ENCODE measurements around the gene WFDC1. TPM values are rescaled to one million over a fixed set of nuclear protein-coding genes. Genes with fewer than 3 reads are reported as not detected.

Gene WFDC1
- total RNA-seq, 5 donors from 2014 or later (not counting 1 experiment from before 2014, with no cell fraction given), result not detected

DNA sequence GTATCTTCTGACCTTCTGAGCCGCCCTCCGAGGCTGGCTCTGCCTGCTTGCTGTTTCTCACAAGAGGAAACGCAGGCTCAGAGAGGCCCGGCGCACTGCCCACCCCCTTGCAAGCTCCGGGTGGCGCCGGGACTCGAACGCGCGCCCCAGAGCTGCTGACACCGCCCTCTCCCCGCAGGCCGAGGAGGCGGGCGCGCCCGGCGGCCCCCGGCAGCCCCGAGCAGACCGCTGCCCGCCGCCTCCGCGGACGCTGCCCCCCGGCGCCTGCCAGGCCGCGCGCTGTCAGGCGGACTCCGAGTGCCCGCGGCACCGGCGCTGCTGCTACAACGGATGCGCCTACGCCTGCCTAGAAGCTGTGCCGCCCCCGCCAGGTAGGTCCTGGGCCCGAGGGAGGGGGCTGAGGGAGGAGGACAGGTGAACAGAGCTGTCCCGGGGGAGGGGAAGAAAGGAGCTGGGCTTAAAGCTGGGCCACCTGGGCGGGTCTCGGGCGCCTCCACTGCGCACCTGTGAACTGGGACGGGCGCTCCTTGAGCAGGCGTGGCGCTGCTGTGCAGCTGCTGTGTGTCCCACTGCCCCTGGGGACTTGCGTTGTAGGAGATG lies 18.2 kb downstream of the WFDC1 start:
- peaks cover 35 to 38% of the 10 kb centered on the region in 2 donors for H3K27me3 Mint-ChIP-seq
- ATAC-seq (replicated peaks in 1 of 4) (no peak), DNase-seq (no peak)
- H3K36me3 ChIP-seq (ENCODE audit: control insufficient read depth in 2 of 2, extremely low read depth in 1 of 2, insufficient read depth in 1 of 2, low read length in 1 of 2), result no peaks in the 10 kb centered on the region
- H3K4me3 ChIP-seq (ENCODE audit: control insufficient read depth in 1 of 2, extremely low read depth in 1 of 2, low read length in 1 of 2), result no peak overlapping the region
- H3K27ac Mint-ChIP-seq, result no peak overlapping the region
- no peaks in the 10 kb centered on the region for H3K9me3 ChIP-seq
- peaks cover 0 to 2% (median 0%) of the 10 kb centered on the region in 3 donors for H3K9me3 Mint-ChIP-seq
- no peaks in the 10 kb centered on the region for H3K4me1 ChIP-seq (ENCODE audit: control insufficient read depth in 1 of 2, extremely low read depth in 1 of 2, insufficient read depth in 2 of 2, low read length in 2 of 2)
- no peaks in the 10 kb centered on the region for H3K36me3 Mint-ChIP-seq
- peaks cover 0 to 46% of the 10 kb centered on the region in 2 experiments for H3K27me3 ChIP-seq (replicated peaks in 1 of 2; ENCODE audit: control insufficient read depth in 2 of 2, extremely low read depth in 1 of 2, insufficient read depth in 2 of 2, low read length in 1 of 2)
- 20% methylated on average over 55 of the region's 55 CpGs for WGBS (ENCODE audit: insufficient coverage)
- ChIA-PET POLR2A (no interaction called here), CTCF (no interaction called here)
- H3K4me3 Mint-ChIP-seq, result no peak overlapping the region
- peaks cover 0 to 5% (median 0%) of the 10 kb centered on the region in 3 donors for H3K4me1 Mint-ChIP-seq
- H3K27ac ChIP-seq (ENCODE audit: low read length), result no peak overlapping the region

DNA sequence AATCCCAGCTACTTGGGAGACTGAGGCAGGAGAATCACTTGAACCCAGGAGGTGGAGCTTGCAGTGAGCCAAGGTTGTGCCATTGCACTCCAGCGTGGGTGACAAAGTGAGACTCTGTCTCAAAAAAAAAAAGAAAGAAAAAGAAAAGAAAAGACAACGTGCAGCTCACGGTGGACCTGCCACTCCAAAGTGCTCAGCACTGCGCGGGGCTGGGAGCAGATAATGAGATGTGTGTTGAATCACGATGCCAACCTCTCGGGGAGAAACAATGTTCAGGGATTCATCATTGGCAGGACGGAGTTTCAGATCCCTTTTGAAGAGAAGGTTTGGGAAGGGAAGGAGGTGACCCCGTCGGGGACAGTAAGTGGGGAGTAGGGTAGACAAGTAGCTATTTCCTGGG lies 19.2 kb downstream of the WFDC1 start:
- DNase-seq (no peak), ATAC-seq (replicated peaks in 1 of 4) (no peak)
- Mint-ChIP-seq H3K4me1 (peaks cover 0 to 5% (median 0%) of the 10 kb centered on the region in 3 donors), H3K4me3 (no peak overlapping the region), H3K9me3 (peaks cover 0 to 4% (median 2%) of the 10 kb centered on the region in 3 donors), H3K36me3 (no peaks in the 10 kb centered on the region), H3K27ac (no peak overlapping the region), H3K27me3 (peaks cover 31% of the 10 kb centered on the region in 2 donors)
- H3K4me3 ChIP-seq (ENCODE audit: control insufficient read depth in 1 of 2, extremely low read depth in 1 of 2, low read length in 1 of 2), result no peak overlapping the region
- no peaks in the 10 kb centered on the region for H3K36me3 ChIP-seq (ENCODE audit: control insufficient read depth in 2 of 2, extremely low read depth in 1 of 2, insufficient read depth in 1 of 2, low read length in 1 of 2)
- ChIA-PET POLR2A (no interaction called here), CTCF (no interaction called here)
- no peak overlapping the region for H3K27ac ChIP-seq (ENCODE audit: low read length)
- no peaks in the 10 kb centered on the region for H3K9me3 ChIP-seq
- 83% methylated on average over 9 of the region's 10 CpGs for WGBS (ENCODE audit: insufficient coverage)
- no peaks in the 10 kb centered on the region for H3K4me1 ChIP-seq (ENCODE audit: control insufficient read depth in 1 of 2, extremely low read depth in 1 of 2, insufficient read depth in 2 of 2, low read length in 2 of 2)
- H3K27me3 ChIP-seq (replicated peaks in 1 of 2; ENCODE audit: control insufficient read depth in 2 of 2, extremely low read depth in 1 of 2, insufficient read depth in 2 of 2, low read length in 1 of 2), result peaks cover 0 to 44% of the 10 kb centered on the region in 2 experiments

DNA sequence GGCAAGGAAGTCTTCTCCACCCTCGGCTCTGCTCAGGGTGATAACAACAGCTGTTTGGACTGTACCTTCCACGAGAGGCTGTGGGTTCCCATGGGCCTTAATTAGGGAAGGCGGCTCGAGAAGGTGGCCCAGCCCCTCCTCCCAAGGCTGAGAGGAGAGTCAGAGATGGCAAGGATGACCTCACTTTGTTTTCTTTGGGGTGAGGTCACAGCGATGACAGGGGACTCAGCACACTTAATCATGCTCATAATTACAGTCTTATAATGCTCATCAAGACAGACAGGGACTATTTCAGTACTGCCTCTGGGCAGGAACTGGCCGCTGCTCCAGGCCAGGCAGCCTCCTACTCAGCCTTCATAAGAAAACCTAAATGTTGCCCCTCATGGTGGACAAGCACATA lies 19.7 kb downstream of the WFDC1 start:
- ATAC-seq (replicated peaks in 1 of 4) (no peak), DNase-seq (no peak)
- H3K27ac ChIP-seq (ENCODE audit: low read length), result no peak overlapping the region
- 67% methylated on average over 4 of the region's 6 CpGs for WGBS (ENCODE audit: insufficient coverage)
- POLR2A ChIA-PET, result no interaction called here
- no peak overlapping the region for H3K27ac Mint-ChIP-seq
- no peaks in the 10 kb centered on the region for H3K36me3 Mint-ChIP-seq
- peaks cover 0 to 5% (median 2%) of the 10 kb centered on the region in 3 donors for H3K9me3 Mint-ChIP-seq
- H3K4me1 ChIP-seq (ENCODE audit: control insufficient read depth in 1 of 2, extremely low read depth in 1 of 2, insufficient read depth in 2 of 2, low read length in 2 of 2), result no peaks in the 10 kb centered on the region
- H3K27me3 ChIP-seq (replicated peaks in 1 of 2; ENCODE audit: control insufficient read depth in 2 of 2, extremely low read depth in 1 of 2, insufficient read depth in 2 of 2, low read length in 1 of 2), result peaks cover 0 to 46% of the 10 kb centered on the region in 2 experiments
- H3K36me3 ChIP-seq (ENCODE audit: control insufficient read depth in 2 of 2, extremely low read depth in 1 of 2, insufficient read depth in 1 of 2, low read length in 1 of 2), result no peaks in the 10 kb centered on the region
- CTCF ChIA-PET, result no interaction called here
- no peaks in the 10 kb centered on the region for H3K9me3 ChIP-seq
- H3K4me3 ChIP-seq (ENCODE audit: control insufficient read depth in 1 of 2, extremely low read depth in 1 of 2, low read length in 1 of 2), result no peak overlapping the region
- peaks cover 27 to 31% of the 10 kb centered on the region in 2 donors for H3K27me3 Mint-ChIP-seq
- H3K4me1 Mint-ChIP-seq, result peaks cover 0 to 5% (median 0%) of the 10 kb centered on the region in 3 donors
- no peak overlapping the region for H3K4me3 Mint-ChIP-seq

- H3K27ac Mint-ChIP-seq, result no peak overlapping the region
- no peak for ATAC-seq (replicated peaks in 1 of 4)
- 85% methylated on average over 2 of the region's 4 CpGs for WGBS (ENCODE audit: insufficient coverage)
Observed at GRCh38 chr16:84314814-84315213, 20.1 kb downstream of the WFDC1 start.

GRCh38 chr16:84315422-84315821 lies 20.7 kb downstream of the WFDC1 start:
- Histone ChIP-seq H3K4me1 (ENCODE audit: control insufficient read depth in 1 of 2, extremely low read depth in 1 of 2, insufficient read depth in 2 of 2, low read length in 2 of 2) (no peaks in the 10 kb centered on the region), H3K27me3 (replicated peaks in 1 of 2; ENCODE audit: control insufficient read depth in 2 of 2, extremely low read depth in 1 of 2, insufficient read depth in 2 of 2, low read length in 1 of 2) (peaks cover 0 to 50% of the 10 kb centered on the region in 2 experiments), H3K4me3 (ENCODE audit: control insufficient read depth in 1 of 2, extremely low read depth in 1 of 2, low read length in 1 of 2) (no peak overlapping the region), H3K36me3 (ENCODE audit: control insufficient read depth in 2 of 2, extremely low read depth in 1 of 2, insufficient read depth in 1 of 2, low read length in 1 of 2) (no peaks in the 10 kb centered on the region), H3K27ac (ENCODE audit: low read length) (no peak overlapping the region), H3K9me3 (no peaks in the 10 kb centered on the region)
- H3K4me1 Mint-ChIP-seq, result peaks cover 0 to 5% (median 0%) of the 10 kb centered on the region in 3 donors
- H3K27ac Mint-ChIP-seq, result no peak overlapping the region
- ATAC-seq (replicated peaks in 1 of 4) (no peak), DNase-seq (no peak)
- H3K9me3 Mint-ChIP-seq, result peaks cover 0 to 5% (median 2%) of the 10 kb centered on the region in 3 donors
- POLR2A ChIA-PET, result no interaction called here
- WGBS (ENCODE audit: insufficient coverage), result no CpG with 5 or more reads among the region's 5 CpGs
- peaks cover 29 to 31% of the 10 kb centered on the region in 2 donors for H3K27me3 Mint-ChIP-seq
- H3K36me3 Mint-ChIP-seq, result no peaks in the 10 kb centered on the region
- CTCF ChIA-PET, result no interaction called here
- H3K4me3 Mint-ChIP-seq, result no peak overlapping the region

More at GRCh38 chr16:84314814-84315213, 20.1 kb downstream of the WFDC1 start:
- ChIA-PET CTCF (no interaction called here), POLR2A (no interaction called here)
- Mint-ChIP-seq H3K4me3 (no peak overlapping the region), H3K4me1 (peaks cover 0 to 5% (median 0%) of the 10 kb centered on the region in 3 donors), H3K9me3 (peaks cover 0 to 5% (median 2%) of the 10 kb centered on the region in 3 donors), H3K27me3 (peaks cover 29 to 31% of the 10 kb centered on the region in 2 donors), H3K36me3 (no peaks in the 10 kb centered on the region)
- no peak overlapping the region for H3K27ac ChIP-seq (ENCODE audit: low read length)
- H3K27me3 ChIP-seq (replicated peaks in 1 of 2; ENCODE audit: control insufficient read depth in 2 of 2, extremely low read depth in 1 of 2, insufficient read depth in 2 of 2, low read length in 1 of 2), result peaks cover 0 to 50% of the 10 kb centered on the region in 2 experiments
- H3K36me3 ChIP-seq (ENCODE audit: control insufficient read depth in 2 of 2, extremely low read depth in 1 of 2, insufficient read depth in 1 of 2, low read length in 1 of 2), result no peaks in the 10 kb centered on the region
- no peaks in the 10 kb centered on the region for H3K9me3 ChIP-seq
- no peak overlapping the region for H3K4me3 ChIP-seq (ENCODE audit: control insufficient read depth in 1 of 2, extremely low read depth in 1 of 2, low read length in 1 of 2)
- no peak for DNase-seq
- no peaks in the 10 kb centered on the region for H3K4me1 ChIP-seq (ENCODE audit: control insufficient read depth in 1 of 2, extremely low read depth in 1 of 2, insufficient read depth in 2 of 2, low read length in 2 of 2)

GRCh38 chr16:84318091-84318975 lies 23.7 kb downstream of the WFDC1 start:
- Histone ChIP-seq H3K36me3 (ENCODE audit: control insufficient read depth in 2 of 2, extremely low read depth in 1 of 2, insufficient read depth in 1 of 2, low read length in 1 of 2) (no peaks in the 10 kb centered on the region), H3K27me3 (replicated peaks in 1 of 2; ENCODE audit: control insufficient read depth in 2 of 2, extremely low read depth in 1 of 2, insufficient read depth in 2 of 2, low read length in 1 of 2) (peaks cover 0 to 31% of the 10 kb centered on the region in 2 experiments), H3K9me3 (no peaks in the 10 kb centered on the region), H3K27ac (ENCODE audit: low read length) (no peak overlapping the region), H3K4me3 (ENCODE audit: control insufficient read depth in 1 of 2, extremely low read depth in 1 of 2, low read length in 1 of 2) (no peak overlapping the region), H3K4me1 (ENCODE audit: control insufficient read depth in 1 of 2, extremely low read depth in 1 of 2, insufficient read depth in 2 of 2, low read length in 2 of 2) (no peaks in the 10 kb centered on the region)
- ChIA-PET POLR2A (no interaction called here), CTCF (no interaction called here)
- Mint-ChIP-seq H3K27me3 (peaks cover 14 to 17% of the 10 kb centered on the region in 2 donors), H3K4me1 (no peaks in the 10 kb centered on the region), H3K4me3 (no peak overlapping the region), H3K9me3 (peaks cover 0 to 5% (median 2%) of the 10 kb centered on the region in 3 donors), H3K36me3 (no peaks in the 10 kb centered on the region), H3K27ac (no peak overlapping the region)
- ATAC-seq (replicated peaks in 1 of 4) (no peak), DNase-seq (no peak)
- WGBS (ENCODE audit: insufficient coverage), result 83% methylated on average over 16 of the region's 19 CpGs
